GM21360 (cell line): ENCODE data around the gene DTL.

Experiments
- ATAC-seq: cut with Tn5 transposase; IDR thresholded peaks from one replicate; pipeline ENCODE4 v1.9.1; 2021; ENCODE audit warnings: mild to moderate bottlenecking, moderate library complexity; ENCODE audit not compliant: unreplicated experiment

The DTL gene

GRCh38 chr1:212035835-212036605, 472 bp downstream of the DTL start:
- peak; percentile 11 for ATAC-seq

DNA sequence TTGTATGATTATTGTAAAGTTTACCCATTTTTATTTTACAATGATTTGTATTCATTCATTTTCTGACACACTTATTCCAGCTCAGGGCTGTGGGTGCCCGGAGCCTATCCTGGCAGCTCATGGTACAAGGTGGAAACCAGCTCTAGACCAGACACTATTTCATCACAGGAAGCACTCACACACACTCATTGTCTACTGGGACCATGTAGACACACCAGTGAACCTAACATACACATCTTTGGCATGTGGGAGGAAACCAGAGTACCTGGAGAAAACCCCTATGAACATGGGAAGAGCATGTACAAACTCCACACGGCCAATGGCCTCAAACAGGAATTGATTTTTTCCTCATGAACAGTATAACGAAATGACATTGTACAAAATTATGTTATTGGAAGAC, 2.4 kb downstream of the DTL start:
- ATAC-seq = no peak

DNA sequence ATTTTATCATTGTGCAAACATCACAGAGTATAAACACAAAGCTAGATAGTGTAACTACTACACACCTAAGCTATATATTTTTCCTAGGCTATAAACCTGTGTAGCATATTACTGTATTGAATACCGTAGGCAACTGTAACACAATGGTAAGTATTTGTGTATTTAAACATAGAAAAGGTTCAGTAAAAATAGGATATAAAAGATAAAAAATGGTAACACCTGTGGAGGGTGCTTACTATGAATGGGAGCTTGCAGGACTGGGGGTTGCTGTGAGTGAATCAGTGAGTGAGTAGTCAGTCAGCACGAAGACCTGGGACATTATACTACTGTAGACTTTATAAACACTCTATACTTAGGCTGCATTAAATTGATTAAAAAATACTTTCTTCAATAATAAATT, 4.1 kb downstream of the DTL start:
- ATAC-seq = no peak

GRCh38 chr1:212040629-212041412, 5.3 kb downstream of the DTL start:
- no peak for ATAC-seq

- ATAC-seq = no peak
Measured at GRCh38 chr1:212042436-212042835, 6.9 kb downstream of the DTL start.

- no peak for ATAC-seq
Measured at GRCh38 chr1:212044851-212045250, 9.3 kb downstream of the DTL start.

GRCh38 chr1:212045981-212046380, 10.4 kb downstream of the DTL start:
- no peak for ATAC-seq

GRCh38 chr1:212053993-212054392, 18.4 kb downstream of the DTL start:
- ATAC-seq = no peak

- no peak for ATAC-seq
Measured at GRCh38 chr1:212055333-212055732, 19.8 kb downstream of the DTL start.

- no peak for ATAC-seq
Measured at GRCh38 chr1:212060632-212061472, 25.3 kb downstream of the DTL start.

- no peak for ATAC-seq
Measured at GRCh38 chr1:212062832-212063438, 27.4 kb downstream of the DTL start.

GRCh38 chr1:212067787-212068186, 32.2 kb downstream of the DTL start:
- no peak for ATAC-seq

GRCh38 chr1:212070720-212071302, 35.3 kb downstream of the DTL start:
- no peak for ATAC-seq

- no peak for ATAC-seq
Measured at GRCh38 chr1:212072047-212072446, 36.5 kb downstream of the DTL start.

GRCh38 chr1:212073490-212073889, 37.9 kb downstream of the DTL start:
- ATAC-seq = no peak

- no peak for ATAC-seq
Measured at GRCh38 chr1:212074313-212074712, 38.8 kb downstream of the DTL start.

DNA sequence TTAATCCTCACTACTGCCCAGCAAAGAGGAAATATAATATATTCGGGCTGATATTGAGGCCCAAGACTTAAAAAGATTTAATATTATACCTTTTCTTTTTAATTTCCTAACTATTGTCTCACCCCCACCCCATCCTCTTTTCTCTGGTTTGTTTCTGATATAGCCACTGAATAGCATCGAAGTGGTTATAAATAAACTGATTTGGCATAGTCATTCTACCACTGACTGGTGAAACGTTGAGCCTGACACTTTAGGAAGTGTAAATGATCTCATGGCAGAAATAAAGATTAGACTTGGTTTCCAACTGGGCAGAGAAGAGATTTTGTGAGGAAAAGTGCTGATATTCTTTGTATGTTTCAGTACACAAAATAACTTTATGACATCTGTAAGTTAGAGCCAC, 39.3 kb downstream of the DTL start:
- ATAC-seq = no peak

DNA sequence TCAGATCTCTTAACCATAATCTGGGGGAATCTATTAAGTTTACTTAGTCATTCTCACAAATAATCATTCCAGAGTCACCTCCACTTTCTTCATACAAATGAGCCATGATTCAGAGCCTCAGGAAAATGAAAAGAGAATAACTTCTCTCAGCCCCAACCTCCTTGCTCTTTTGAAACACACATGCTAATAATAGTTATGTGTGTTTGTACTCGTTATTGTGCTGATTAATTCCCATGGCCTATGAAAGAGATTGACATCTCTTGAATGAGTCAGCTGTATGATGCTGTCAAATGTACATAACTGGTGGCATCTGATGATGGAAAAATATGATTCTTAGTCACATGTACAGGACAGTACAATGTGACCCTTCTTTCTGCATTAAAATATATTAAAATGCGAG, 41.5 kb downstream of the DTL start:
- ATAC-seq = no peak

- ATAC-seq = no peak
Measured at GRCh38 chr1:212078826-212079225, 43.3 kb downstream of the DTL start.

DNA sequence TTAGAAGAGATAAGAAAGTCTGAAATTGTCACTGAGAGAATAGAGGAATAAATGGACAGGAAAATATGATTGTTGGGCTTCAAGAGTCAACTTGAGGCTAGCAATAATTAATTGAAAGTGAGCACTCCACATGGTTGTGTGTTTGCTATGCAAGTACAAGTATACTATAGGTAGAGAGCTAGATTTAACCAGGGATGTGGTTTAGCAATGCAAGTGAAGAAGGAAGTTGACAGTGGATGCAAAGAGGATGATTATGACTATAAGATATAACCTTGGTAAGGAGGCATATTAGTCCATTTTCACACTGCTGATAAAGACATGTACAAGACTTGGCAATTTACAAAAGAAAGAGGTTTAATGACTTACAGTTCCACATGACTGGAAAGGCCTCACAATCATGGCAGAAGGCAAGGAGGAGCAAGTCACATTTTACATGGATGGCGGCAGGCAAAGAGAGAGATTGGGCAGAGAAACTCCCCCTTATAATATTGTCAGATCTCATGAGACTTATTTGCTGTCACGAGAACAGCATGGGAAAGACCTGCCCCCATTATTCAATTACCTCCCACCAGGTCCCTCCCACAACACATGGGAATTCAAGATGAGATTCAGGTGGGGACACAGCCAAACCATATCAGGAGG, 47.3 kb downstream of the DTL start:
- no peak for ATAC-seq
